HEK293 (cell line): ENCODE measurements around the gene AGGF1.
"Not testable (repeated sequence)": the region's sequence is repeated elsewhere in the genome, so short reads cannot be mapped to it uniquely, and the experiment has no call there.

Source experiments
- CTCF ChIA-PET: fragments of 350-600 bp; formaldehyde crosslinking; extraction: SDS; loops from one replicate; lab custom pipeline; 2021; ENCODE audit warnings: antibody characterized with exemption; lab: Yijun Ruan, JAX
- POLR2A ChIA-PET: fragments of 300-600 bp; formaldehyde crosslinking; extraction: SDS; loops from one replicate; lab custom pipeline; 2020; ENCODE audit warnings: antibody characterized with exemption, inconsistent platforms; lab: Yijun Ruan, JAX
- H3K27ac ChIP-seq: fragments of 200-500 bp; sonication (Bioruptor generic); 2 replicates; pipeline ENCODE4 v1.5.1; 2014; ENCODE audit warnings: low read depth, low read length, control low read depth, inconsistent platforms; ENCODE audit errors: extremely low read depth
- H3K36me3 ChIP-seq, 2 experiments: fragments of 200-500 bp in 1 of 2; sonication (Bioruptor generic) in 1 of 2; 1 replicate in 1 of 2; 2 replicates in 1 of 2; pipeline ENCODE4 v1.5.1; 2014 to 2017; ENCODE audit warnings: inconsistent platforms in 2 of 2, low read length in 2 of 2; ENCODE audit not compliant: control insufficient read depth in 2 of 2, insufficient read depth in 1 of 2
- H3K4me1 ChIP-seq: fragments of 200-500 bp; sonication (Bioruptor generic); 2 replicates; pipeline ENCODE4 v1.5.1; 2014; ENCODE audit warnings: mild to moderate bottlenecking, low read length, inconsistent platforms; ENCODE audit not compliant: control insufficient read depth, insufficient read depth
- H3K4me3 ChIP-seq: 2 replicates; pipeline ENCODE4 v1.5.1; 2011; ENCODE audit warnings: low read depth, mild to moderate bottlenecking, control low read depth, low read length, moderate library complexity
- H3K9me3 ChIP-seq: fragments of 200-500 bp; sonication (Bioruptor generic); 2 replicates; pipeline ENCODE4 v1.5.1; 2014; ENCODE audit warnings: low read depth, low read length, inconsistent platforms; ENCODE audit not compliant: control insufficient read depth, insufficient read depth
- AEBP2 ChIP-seq: fragments of 450-650 bp; formaldehyde crosslinking; IDR thresholded peaks from 2 replicates; pipeline ENCODE4 v1.5.1; 2016; ENCODE audit warnings: missing biosample characterization, missing genetic modification characterization, borderline replicate concordance
- FEZF1 ChIP-seq: fragments of 450-650 bp; formaldehyde crosslinking; IDR thresholded peaks from 2 replicates; pipeline ENCODE4 v1.5.1; 2016; ENCODE audit warnings: missing biosample characterization, missing genetic modification characterization
- GLI4 ChIP-seq: fragments of 450-650 bp; formaldehyde crosslinking; IDR thresholded peaks from 2 replicates; pipeline ENCODE4 v1.5.1; 2016; ENCODE audit warnings: missing biosample characterization, missing genetic modification characterization
- IKZF3 ChIP-seq: fragments of 450-650 bp; IDR thresholded peaks from 2 replicates; pipeline ENCODE4 v1.5.0; 2018; ENCODE audit warnings: missing biosample characterization, mild to moderate bottlenecking, missing genetic modification characterization, moderate library complexity
- KLF9 ChIP-seq: fragments of 450-650 bp; formaldehyde crosslinking; IDR thresholded peaks from 2 replicates; pipeline ENCODE4 v1.5.1; 2016; ENCODE audit warnings: missing biosample characterization, missing genetic modification characterization, low read depth
- MEIS1 ChIP-seq: sonication (generic); formaldehyde crosslinking; IDR thresholded peaks from 2 replicates; pipeline ENCODE4 v1.8.1; 2022; ENCODE audit warnings: missing genetic modification reagents, mild to moderate bottlenecking, borderline replicate concordance
- PRDM6 ChIP-seq: fragments of 450-650 bp; formaldehyde crosslinking; IDR thresholded peaks from 2 replicates; pipeline ENCODE4 v1.5.1; 2017; ENCODE audit warnings: missing biosample characterization, missing genetic modification characterization
- SETDB1 ChIP-seq: IDR thresholded peaks from one replicate; pipeline ENCODE4 v1.6.1; 2017; ENCODE audit warnings: mild to moderate bottlenecking, low read length, moderate library complexity, mixed read lengths; ENCODE audit not compliant: insufficient read length
- SP2 ChIP-seq: fragments of 450-650 bp; formaldehyde crosslinking; IDR thresholded peaks from 2 replicates; pipeline ENCODE4 v1.5.1; 2016; ENCODE audit warnings: missing biosample characterization, missing genetic modification characterization
- SP7 ChIP-seq: fragments of 450-650 bp; formaldehyde crosslinking; IDR thresholded peaks from 2 replicates; pipeline ENCODE4 v1.5.1; 2016; ENCODE audit warnings: missing biosample characterization, missing genetic modification characterization
- TRIM28 ChIP-seq: IDR thresholded peaks from 2 replicates; pipeline ENCODE4 v1.6.1; 2011; ENCODE audit warnings: low read length, control low read depth, borderline replicate concordance
- ZIC2 ChIP-seq: fragments of 450-650 bp; formaldehyde crosslinking; IDR thresholded peaks from 2 replicates; pipeline ENCODE4 v1.5.1; 2016; ENCODE audit warnings: missing biosample characterization, missing genetic modification characterization
- ZNF112 ChIP-seq: fragments of 450-650 bp; formaldehyde crosslinking; IDR thresholded peaks from 2 replicates; pipeline ENCODE4 v1.5.0; 2017; ENCODE audit warnings: missing biosample characterization, missing genetic modification characterization
- ZNF24 ChIP-seq: fragments of 450-650 bp; formaldehyde crosslinking; IDR thresholded peaks from 2 replicates; pipeline ENCODE4 v1.5.1; 2016; ENCODE audit warnings: missing biosample characterization, missing genetic modification characterization
- ZNF341 ChIP-seq: fragments of 450-650 bp; formaldehyde crosslinking; IDR thresholded peaks from 2 replicates; pipeline ENCODE4; 2016; ENCODE audit warnings: low read depth, missing biosample characterization, missing genetic modification characterization
- ZNF391 ChIP-seq: fragments of 450-650 bp; formaldehyde crosslinking; IDR thresholded peaks from 2 replicates; pipeline ENCODE4 v1.5.1; 2016; ENCODE audit warnings: low read depth, missing biosample characterization, missing genetic modification characterization, borderline replicate concordance
- ZNF510 ChIP-seq: fragments of 450-650 bp; formaldehyde crosslinking; IDR thresholded peaks from 2 replicates; pipeline ENCODE4 v1.5.1; 2018; ENCODE audit warnings: mild to moderate bottlenecking, missing genetic modification characterization, missing biosample characterization; ENCODE audit not compliant: insufficient replicate concordance
- ZNF549 ChIP-seq: fragments of 450-650 bp; IDR thresholded peaks from 2 replicates; pipeline ENCODE4 v1.5.1; 2018; ENCODE audit warnings: missing biosample characterization, missing genetic modification characterization, mild to moderate bottlenecking, inconsistent platforms, moderate library complexity
- ZNF621 ChIP-seq: fragments of 450-650 bp; formaldehyde crosslinking; IDR thresholded peaks from 2 replicates; pipeline ENCODE4 v1.5.1; 2017; ENCODE audit warnings: missing biosample characterization, missing genetic modification characterization
- ZNF658 ChIP-seq: fragments of 450-650 bp; formaldehyde crosslinking; IDR thresholded peaks from 2 replicates; pipeline ENCODE4; 2016; ENCODE audit warnings: missing biosample characterization, missing genetic modification characterization
- ZNF660 ChIP-seq: fragments of 450-650 bp; IDR thresholded peaks from 2 replicates; pipeline ENCODE4 v1.5.1; 2018; ENCODE audit warnings: missing biosample characterization, mild to moderate bottlenecking, missing genetic modification characterization
- ZNF670 ChIP-seq: fragments of 450-650 bp; formaldehyde crosslinking; IDR thresholded peaks from 2 replicates; pipeline ENCODE4 v1.5.1; 2016; ENCODE audit warnings: missing biosample characterization, missing genetic modification characterization, low read depth
- ZNF707 ChIP-seq: fragments of 450-650 bp; formaldehyde crosslinking; IDR thresholded peaks from 2 replicates; pipeline ENCODE4 v1.5.1; 2016; ENCODE audit warnings: missing biosample characterization, missing genetic modification characterization
- ZNF837 ChIP-seq: fragments of 450-650 bp; formaldehyde crosslinking; IDR thresholded peaks from 2 replicates; pipeline ENCODE4 v1.5.1; 2016; ENCODE audit warnings: missing biosample characterization, missing genetic modification characterization
- ZSCAN16 ChIP-seq: fragments of 450-650 bp; formaldehyde crosslinking; IDR thresholded peaks from 2 replicates; pipeline ENCODE4 v1.5.1; 2016; ENCODE audit warnings: missing biosample characterization, missing genetic modification characterization
- ZSCAN30 ChIP-seq: fragments of 450-650 bp; IDR thresholded peaks from 2 replicates; pipeline ENCODE4 v1.5.1; 2018; ENCODE audit warnings: missing biosample characterization, mild to moderate bottlenecking, missing genetic modification characterization, moderate library complexity
- TF ChIP-seq, protein P1 (sequence below): fragments of 450-650 bp; formaldehyde crosslinking; IDR thresholded peaks from 2 replicates; pipeline ENCODE4 v1.5.1; 2016; ENCODE audit warnings: missing biosample characterization, missing genetic modification characterization

The AGGF1 gene

GRCh38 chr5:76983468-76983867 is 46.7 kb upstream of the AGGF1 start:
- no peak overlapping the region for H3K4me3 ChIP-seq
- H3K27ac ChIP-seq = no peak overlapping the region
- no peaks in the 10 kb centered on the region for H3K36me3 ChIP-seq
- ChIA-PET POLR2A (no interaction called here), CTCF (no interaction called here)
- no peaks in the 10 kb centered on the region for H3K9me3 ChIP-seq
- no peaks in the 10 kb centered on the region; the same call in 1 of the 2 replicates for H3K4me1 ChIP-seq
- TF ChIP-seq KLF9 (tag by site-specific recombination) = no peak
- TF ChIP-seq ZNF510 (tag by site-specific recombination) = no peak
- no peak for TF ChIP-seq ZNF660 (tag by site-specific recombination)
- TF ChIP-seq ZNF112 = no peak
- no peak for TF ChIP-seq ZSCAN30 (tag by site-specific recombination)
- TF ChIP-seq ZNF658 (tag by site-specific recombination) = no peak
- TF ChIP-seq ZNF837 (tag by site-specific recombination) = no peak
- TF ChIP-seq ZSCAN16 = no peak
- no peak for TF ChIP-seq GLI4
- no peak for TF ChIP-seq PRDM6
- no peak for TF ChIP-seq SP2 (tag by site-specific recombination)
- no peak for TF ChIP-seq IKZF3 (tag by site-specific recombination)
- no peak for TF ChIP-seq ZIC2 (tag by site-specific recombination)

DNA sequence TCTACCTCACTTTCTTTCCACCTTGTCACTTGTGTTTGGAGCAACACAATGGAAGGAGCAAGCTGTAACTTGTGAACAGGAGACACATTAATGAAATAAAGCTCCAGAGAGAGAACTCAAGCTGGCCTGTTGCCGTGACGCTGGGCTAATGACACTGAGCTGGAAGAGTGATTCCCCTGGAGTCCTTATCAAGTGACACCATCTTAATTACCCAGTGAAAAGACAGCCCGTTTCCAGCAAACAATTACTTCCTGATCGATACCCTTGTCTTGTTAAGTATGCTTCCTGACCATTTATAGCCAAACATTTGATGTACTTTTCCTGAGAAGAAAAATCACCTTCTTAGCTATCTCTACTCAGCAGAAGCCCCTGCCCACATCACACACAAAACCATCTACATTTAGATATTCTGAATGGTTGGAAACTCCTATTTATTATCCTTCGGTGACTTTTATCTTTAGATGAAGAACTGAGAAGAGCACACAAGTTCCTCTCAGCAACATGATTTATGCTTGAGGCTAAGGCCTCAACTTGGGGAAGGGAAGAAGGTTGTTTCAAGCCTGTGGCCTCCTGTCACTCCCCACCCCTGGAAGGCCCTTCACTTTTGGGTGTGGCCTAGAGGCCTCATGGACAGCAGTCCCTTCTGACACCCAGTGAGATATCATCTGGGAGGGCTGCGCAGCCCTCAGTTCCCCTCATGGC is 43.2 kb upstream of the AGGF1 start:
- H3K36me3 ChIP-seq = no peaks in the 10 kb centered on the region
- H3K9me3 ChIP-seq = no peaks in the 10 kb centered on the region
- no peak overlapping the region for H3K4me3 ChIP-seq
- POLR2A ChIA-PET = no interaction called here
- no peak overlapping the region for H3K27ac ChIP-seq
- CTCF ChIA-PET = no interaction called here
- TF ChIP-seq TRIM28 (0 out of 2 replicates have a peak, but pooled peaks have one; percentile 31), ZNF391 (tag by site-specific recombination) (no peak), SETDB1 (peak; percentile 22), FEZF1 (peak; percentile 63; the same call in 1 of the 2 replicates), MEIS1 (CRISPR knock-in tag) (no peak), ZNF341 (tag by site-specific recombination) (no peak), ZNF24 (no peak), ZNF621 (no peak), ZNF549 (tag by site-specific recombination) (no peak)
- no peaks in the 10 kb centered on the region; the same call in 1 of the 2 replicates for H3K4me1 ChIP-seq

- Histone ChIP-seq H3K36me3 (no peaks in the 10 kb centered on the region), H3K4me3 (no peak overlapping the region), H3K9me3 (no peaks in the 10 kb centered on the region), H3K27ac (no peak overlapping the region), H3K4me1 (no peaks in the 10 kb centered on the region; the same call in 1 of the 2 replicates)
- ChIA-PET POLR2A (no interaction called here), CTCF (no interaction called here)
- TF ChIP-seq ZNF707 (tag by site-specific recombination) = peak; percentile 59; the same call in 1 of the 2 replicates
- no peak for TF ChIP-seq SP7
- no peak for TF ChIP-seq AEBP2 (tag by site-specific recombination)
- no peak for TF ChIP-seq ZNF670 (tag by site-specific recombination)
- TF ChIP-seq, protein P1, sequence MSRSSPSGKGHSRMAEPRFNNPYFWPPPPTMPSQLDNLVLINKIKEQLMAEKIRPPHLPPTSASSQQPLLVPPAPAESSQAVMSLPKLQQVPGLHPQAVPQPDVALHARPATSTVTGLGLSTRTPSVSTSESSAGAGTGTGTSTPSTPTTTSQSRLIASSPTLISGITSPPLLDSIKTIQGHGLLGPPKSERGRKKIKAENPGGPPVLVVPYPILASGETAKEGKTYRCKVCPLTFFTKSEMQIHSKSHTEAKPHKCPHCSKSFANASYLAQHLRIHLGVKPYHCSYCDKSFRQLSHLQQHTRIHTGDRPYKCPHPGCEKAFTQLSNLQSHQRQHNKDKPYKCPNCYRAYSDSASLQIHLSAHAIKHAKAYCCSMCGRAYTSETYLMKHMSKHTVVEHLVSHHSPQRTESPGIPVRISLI (tag by site-specific recombination) = no peak
- no peak for TF ChIP-seq ZNF621
Measured at GRCh38 chr5:76990899-76991459, 39.2 kb upstream of the AGGF1 start.

- CTCF ChIA-PET, H3K4me1 ChIP-seq, H3K27ac ChIP-seq, POLR2A ChIA-PET, H3K9me3 ChIP-seq, H3K4me3 ChIP-seq, H3K36me3 ChIP-seq: not testable (repeated sequence)
Measured at GRCh38 chr5:76993436-76993835, 36.8 kb upstream of the AGGF1 start.
